Measurements from ENCODE around the gene OR52R1. TPM values are rescaled to one million over a fixed set of nuclear protein-coding genes. Genes with fewer than 3 reads are reported as not detected.

Gene OR52R1
- total and polyA plus RNA-seq, 10 of the 15 experiments (the other 5 are each of a cell fraction or from before 2014, with no cell fraction given): not detected

DNA sequence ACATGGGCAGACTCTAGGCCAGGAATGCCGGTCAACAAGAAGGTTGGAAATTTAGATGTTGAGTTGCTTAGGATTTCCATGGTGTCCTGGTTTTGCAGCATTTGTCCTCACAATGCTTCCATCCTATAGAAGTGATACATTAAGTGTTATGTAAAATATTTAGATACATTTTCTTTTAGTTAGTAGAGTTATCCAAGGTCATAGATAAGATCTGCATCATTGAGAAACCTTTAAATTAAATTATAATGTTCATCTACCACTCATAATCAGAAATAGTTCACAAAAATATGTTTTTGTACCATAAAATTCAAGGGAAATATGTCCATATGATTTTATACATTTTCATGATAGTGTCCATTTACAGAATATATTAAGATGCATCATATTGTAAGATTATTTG, 34.3 kb downstream of the OR52R1 start, which contains the start of gene OR51F1:
OR51F1 (minus strand) TSS at position 101 of the 400 bp plus-strand sequence; CDS start at position 101, 0 bp downstream.
- Histone ChIP-seq H3K9ac (ENCODE audit: control insufficient read depth, insufficient read depth, low read length) (no peak within 1 kb of the TSS), H3K36me3 (ENCODE audit: control insufficient read depth in 2 of 2, insufficient read depth in 2 of 2, low read length in 1 of 2) (no peaks in the 10 kb centered on the region), H3K9me3 (replicated peaks; ENCODE audit: control insufficient read depth, insufficient read depth, low read length) (no peaks in the 10 kb centered on the region), H2AFZ (ENCODE audit: control insufficient read depth, low read depth, low read length) (no peak within 1 kb of the TSS), H3K79me2 (ENCODE audit: control insufficient read depth, insufficient read depth, low read length) (no peaks in the 10 kb centered on the region), H3K4me2 (ENCODE audit: control insufficient read depth, insufficient read depth) (no peak within 1 kb of the TSS), H4K20me1 (ENCODE audit: control insufficient read depth, insufficient read depth) (no peaks in the 10 kb centered on the region), H3K4me1 (ENCODE audit: control insufficient read depth, insufficient read depth, low read length) (no peaks in the 10 kb centered on the region), H3K4me3 (no peak within 1 kb of the TSS), H3K27ac (ENCODE audit: control insufficient read depth, insufficient read depth) (no peak within 1 kb of the TSS), H3K27me3 (replicated peaks in 1 of 2; ENCODE audit: control insufficient read depth in 2 of 2, insufficient read depth in 2 of 2, low read length in 1 of 2) (no peaks in the 10 kb centered on the region)
- no peak for DNase-seq (ENCODE audit: low read depth, low spot score)
- ChIA-PET POLR2A (no interaction called here), RAD21 (ENCODE audit: unreplicated experiment) (no interaction called here), SMC1A (ENCODE audit: uncharacterized antibody, unreplicated experiment) (no interaction called here), CTCF (no interaction called here)
- intact Hi-C loops (cut with micrococcal nuclease; ENCODE audit: unreplicated experiment): no loop called here
- ATAC-seq: no peak
- BruUV-seq (replicated peaks): no TSS peak
- FAIRE-seq: no peak
- TF ChIP-seq SMAD1 (IDR thresholded peaks at IDR 0.05; ENCODE audit: low read depth, partially characterized antibody): no peak
- TF ChIP-seq ZBTB11 (CRISPR knock-in tag; IDR thresholded peaks at IDR 0.05): no peak
- TF ChIP-seq ASH2L (IDR thresholded peaks at IDR 0.05; ENCODE audit: borderline replicate concordance, low read depth): no peak
- TF ChIP-seq SIN3A (IDR thresholded peaks at IDR 0.05; ENCODE audit: low read depth, low read length): no peak
- TF ChIP-seq NKRF (conservative IDR thresholded peaks at IDR 0.05): no peak
- TF ChIP-seq, protein P1, sequence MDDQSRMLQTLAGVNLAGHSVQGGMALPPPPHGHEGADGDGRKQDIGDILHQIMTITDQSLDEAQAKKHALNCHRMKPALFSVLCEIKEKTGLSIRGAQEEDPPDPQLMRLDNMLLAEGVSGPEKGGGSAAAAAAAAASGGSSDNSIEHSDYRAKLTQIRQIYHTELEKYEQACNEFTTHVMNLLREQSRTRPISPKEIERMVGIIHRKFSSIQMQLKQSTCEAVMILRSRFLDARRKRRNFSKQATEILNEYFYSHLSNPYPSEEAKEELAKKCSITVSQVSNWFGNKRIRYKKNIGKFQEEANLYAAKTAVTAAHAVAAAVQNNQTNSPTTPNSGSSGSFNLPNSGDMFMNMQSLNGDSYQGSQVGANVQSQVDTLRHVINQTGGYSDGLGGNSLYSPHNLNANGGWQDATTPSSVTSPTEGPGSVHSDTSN (IDR thresholded peaks at IDR 0.05; ENCODE audit: insufficient replicate concordance, low read depth, low read length): no peak
- TF ChIP-seq MEF2B (IDR thresholded peaks at IDR 0.05; ENCODE audit: partially characterized antibody, poor library complexity, severe bottlenecking): no peak
- no peak for TF ChIP-seq GABPA (IDR thresholded peaks at IDR 0.05; ENCODE audit: low read depth)
- in situ Hi-C loops (cut with MboI): no loop called here
- 85% methylated on average over 1 of the region's 1 CpG for WGBS (ENCODE audit: insufficient coverage, insufficient replicate concordance, low lambda C conversion rate, missing lambda C conversion rate)
